Suprapubic skin (tissue), 4 donors: ENCODE data around the gene ZNF619. TPM values are rescaled to one million over a fixed set of nuclear protein-coding genes. Genes with fewer than 3 reads are reported as not detected.

ENCODE experiments used
- DNase-seq, 2 donors: peaks; one replicate each; pipeline ENCODE4 v3.0.0-alpha.2; 2019; ENCODE audit warnings: low spot score in 2 of 2
- H3K27ac ChIP-seq: fragments of 200-600 bp; sonication (generic); one replicate; pipeline ENCODE4 v1.5.1; 2019
- H3K27me3 ChIP-seq: fragments of 200-600 bp; sonication (generic); one replicate; pipeline ENCODE4 v1.5.1; 2019
- H3K36me3 ChIP-seq: fragments of 200-600 bp; sonication (generic); one replicate; pipeline ENCODE4 v1.5.1; 2019
- H3K4me1 ChIP-seq: fragments of 200-600 bp; sonication (generic); one replicate; pipeline ENCODE4 v1.5.1; 2019
- H3K4me3 ChIP-seq: fragments of 200-600 bp; sonication (generic); one replicate; pipeline ENCODE4 v1.5.1; 2019; ENCODE audit warnings: mild to moderate bottlenecking
- H3K9me3 ChIP-seq: fragments of 200-600 bp; sonication (generic); one replicate; pipeline ENCODE4 v1.5.1; 2019
- CTCF ChIP-seq, 2 donors: fragments of 200-600 bp in 1 of 2; fragments of 450-650 bp in 1 of 2; sonication (generic) in 1 of 2; IDR thresholded peaks; one replicate each; pipeline ENCODE4 v1.5.1; 2016 to 2019; ENCODE audit warnings: antibody characterized with exemption in 2 of 2, mild to moderate bottlenecking in 1 of 2, moderate library complexity in 1 of 2
- EP300 ChIP-seq: sonication (generic); formaldehyde crosslinking; IDR thresholded peaks from one replicate; pipeline ENCODE4 v1.6.1; 2017; ENCODE audit warnings: antibody characterized with exemption
- POLR2A ChIP-seq, 2 donors: fragments of 450-650 bp; IDR thresholded peaks; one replicate each; pipeline ENCODE4 v1.6.1; 2017; ENCODE audit warnings: antibody characterized with exemption in 2 of 2, mild to moderate bottlenecking in 2 of 2, moderate library complexity in 2 of 2
- POLR2AphosphoS5 ChIP-seq, 3 donors: sonication (generic); formaldehyde crosslinking; IDR thresholded peaks; one replicate each; pipeline ENCODE4 v1.6.1; 2017; ENCODE audit warnings: antibody characterized with exemption in 3 of 3
- WGBS: methylation state at CpG from one replicate; pipeline ENCODE4 v1.1.5; 2018; 5-methylcytosine and 5-hydroxymethylcytosine counted together
- total RNA-seq, 4 donors: library from RNA; depleted of rRNA; stranded (reverse); fragments of >200 nt; gene quantifications; one replicate each; pipeline ENCODE4 v1.1.0, GENCODE V29; 2016

ZNF619 gene
- total RNA-seq = 10 to 100 TPM in 1 of 4 donors, 1 to 10 TPM in 3; 4.1 to 10.4 (median 6.1) TPM

- peak; percentile 76 to 90 for DNase-seq
- 13% methylated on average over 42 of the region's 48 CpGs for WGBS
- peaks cover 17% of the 10 kb centered on the region for H3K36me3 ChIP-seq
- H3K27me3 ChIP-seq = no peaks in the 10 kb centered on the region
- no peak for TF ChIP-seq CTCF (IDR thresholded peaks at IDR 0.05)
- TF ChIP-seq EP300 = peak; percentile 13
- H3K4me1 ChIP-seq = peaks cover 13% of the 10 kb centered on the region
- H3K27ac ChIP-seq = peak within 1 kb of the TSS; percentile 50
- H3K9me3 ChIP-seq = no peaks in the 10 kb centered on the region
- peak within 1 kb of the TSS; percentile 93 for H3K4me3 ChIP-seq
Observed at GRCh38 chr3:40476478-40477470, at the start of gene ZNF619. ZNF619 (plus strand) TSS chr3:40477122; CDS start chr3:40477980, 858 bp downstream.

GRCh38 chr3:40432793-40433192 is 44.1 kb upstream of the ZNF619 start:
- no peaks in the 10 kb centered on the region for H3K4me1 ChIP-seq
- no peak for TF ChIP-seq CTCF (IDR thresholded peaks at IDR 0.05)
- TF ChIP-seq POLR2AphosphoS5 (IDR thresholded peaks at IDR 0.05) = no peak
- TF ChIP-seq POLR2A (IDR thresholded peaks at IDR 0.05) = no peak
- TF ChIP-seq EP300 = no peak
- no peaks in the 10 kb centered on the region for H3K36me3 ChIP-seq
- H3K27me3 ChIP-seq = no peaks in the 10 kb centered on the region
- DNase-seq = no peak
- H3K9me3 ChIP-seq = no peaks in the 10 kb centered on the region
- H3K4me3 ChIP-seq = no peak overlapping the region
- WGBS = 94% methylated on average over 2 of the region's 2 CpGs
- no peak overlapping the region for H3K27ac ChIP-seq

DNA sequence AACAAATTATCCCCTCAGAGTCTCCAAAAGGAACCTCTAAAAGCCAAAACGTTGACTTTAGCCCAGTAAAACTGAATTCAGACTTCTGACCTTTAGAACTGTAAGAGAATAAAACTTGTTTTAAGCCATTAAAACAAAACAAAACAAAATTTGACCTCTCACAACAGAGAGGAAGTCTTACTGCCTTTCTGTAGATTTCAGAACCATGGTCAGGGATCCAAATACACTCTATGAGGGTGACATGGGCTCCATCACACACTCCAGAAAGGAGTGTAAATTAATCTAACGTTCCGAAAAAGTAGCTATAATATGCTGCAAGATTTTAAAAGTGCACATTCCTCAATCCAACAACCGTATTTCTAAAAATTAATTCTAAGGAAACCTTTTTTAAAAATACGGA is 39.0 kb upstream of the ZNF619 start:
- no peak for DNase-seq
- Histone ChIP-seq H3K9me3 (no peaks in the 10 kb centered on the region), H3K27ac (no peak overlapping the region), H3K27me3 (no peaks in the 10 kb centered on the region), H3K4me1 (no peaks in the 10 kb centered on the region), H3K4me3 (no peak overlapping the region), H3K36me3 (no peaks in the 10 kb centered on the region)
- 74% methylated on average over 5 of the region's 5 CpGs for WGBS
- TF ChIP-seq POLR2A (IDR thresholded peaks at IDR 0.05) (no peak), EP300 (no peak), CTCF (IDR thresholded peaks at IDR 0.05) (no peak), POLR2AphosphoS5 (IDR thresholded peaks at IDR 0.05) (no peak)

DNA sequence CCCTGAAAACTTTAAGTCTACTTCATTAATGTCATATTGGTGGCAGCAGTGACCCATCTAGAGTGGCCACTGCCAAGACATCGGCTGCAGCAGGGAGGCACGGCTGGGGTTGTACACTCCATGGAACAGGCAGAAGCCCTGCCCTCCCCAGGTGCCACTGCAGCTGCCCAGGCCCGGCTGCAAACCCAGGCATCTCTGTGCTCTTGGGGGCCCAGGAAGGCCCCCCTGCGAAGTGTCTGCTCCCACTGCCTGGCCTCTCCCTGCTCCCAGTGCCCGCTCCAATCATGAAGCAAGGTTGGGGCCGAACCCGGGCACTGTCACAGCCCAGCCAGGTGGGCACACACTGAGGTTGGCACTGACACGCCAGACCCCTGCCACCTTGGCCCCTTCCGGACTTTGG is 31.9 kb upstream of the ZNF619 start:
- TF ChIP-seq POLR2AphosphoS5 (IDR thresholded peaks at IDR 0.05) (no peak), CTCF (IDR thresholded peaks at IDR 0.05) (no peak), EP300 (no peak), POLR2A (IDR thresholded peaks at IDR 0.05) (no peak)
- Histone ChIP-seq H3K36me3 (peaks cover 9% of the 10 kb centered on the region), H3K9me3 (no peaks in the 10 kb centered on the region), H3K27me3 (no peaks in the 10 kb centered on the region), H3K4me3 (no peak overlapping the region), H3K27ac (no peak overlapping the region), H3K4me1 (no peaks in the 10 kb centered on the region)
- WGBS = 82% methylated on average over 9 of the region's 9 CpGs
- no peak for DNase-seq

DNA sequence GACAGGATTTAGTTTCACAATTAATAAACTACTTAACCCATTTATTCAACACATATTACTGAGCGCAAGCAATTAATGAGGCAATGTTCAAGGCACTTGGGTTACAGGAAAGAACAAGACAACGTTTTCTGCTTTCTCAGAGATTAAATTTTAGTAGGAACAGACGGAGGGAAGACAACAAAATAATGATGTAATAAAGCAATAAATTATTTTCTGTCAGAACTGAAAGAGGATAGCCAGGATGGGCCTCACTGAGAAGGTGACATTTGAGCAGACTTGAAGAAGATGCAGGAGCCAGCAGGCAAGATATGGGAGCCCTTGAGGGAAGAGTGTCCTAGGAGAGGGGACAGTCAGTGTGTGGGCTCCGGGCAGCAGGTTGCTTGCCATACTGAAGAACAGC is 31.0 kb upstream of the ZNF619 start:
- Histone ChIP-seq H3K27me3 (no peaks in the 10 kb centered on the region), H3K9me3 (no peaks in the 10 kb centered on the region), H3K27ac (no peak overlapping the region), H3K4me1 (no peaks in the 10 kb centered on the region), H3K36me3 (peaks cover 9% of the 10 kb centered on the region), H3K4me3 (no peak overlapping the region)
- DNase-seq = no peak
- 60% methylated on average over 4 of the region's 4 CpGs for WGBS
- no peak for TF ChIP-seq POLR2AphosphoS5 (IDR thresholded peaks at IDR 0.05)
- no peak for TF ChIP-seq POLR2A (IDR thresholded peaks at IDR 0.05)
- TF ChIP-seq EP300 = no peak
- TF ChIP-seq CTCF (IDR thresholded peaks at IDR 0.05) = no peak
